H1 (cell line): ENCODE measurements around the gene IFTAP. TPM values are rescaled to one million over a fixed set of nuclear protein-coding genes. Genes with fewer than 3 reads are reported as not detected.

Source experiments
- ATF3 ChIP-seq: IDR thresholded peaks from 2 replicates; pipeline ENCODE4 v1.6.1; 2011; ENCODE audit warnings: low read depth, mild to moderate bottlenecking, low read length; ENCODE audit not compliant: insufficient read depth
- BRCA1 ChIP-seq: IDR thresholded peaks from 2 replicates; pipeline ENCODE4 v1.6.1; 2012; ENCODE audit warnings: low read depth, low read length, improper control_type of control experiment
- CHD1 ChIP-seq: IDR thresholded peaks from 2 replicates; pipeline ENCODE4 v1.6.1; 2012; ENCODE audit warnings: low read depth, low read length, improper control_type of control experiment
- GTF2F1 ChIP-seq: IDR thresholded peaks from 2 replicates; pipeline ENCODE4 v1.6.1; 2012; ENCODE audit warnings: low read depth, low read length, improper control_type of control experiment, borderline replicate concordance
- NRF1 ChIP-seq: IDR thresholded peaks from 2 replicates; pipeline ENCODE4 v1.6.1; 2011; ENCODE audit warnings: mild to moderate bottlenecking, low read depth, low read length, improper control_type of control experiment
- RFX5 ChIP-seq: IDR thresholded peaks from 2 replicates; pipeline ENCODE4 v1.6.1; 2011; ENCODE audit warnings: low read depth, low read length, improper control_type of control experiment, borderline replicate concordance
- RXRA ChIP-seq: IDR thresholded peaks from 2 replicates; pipeline ENCODE4 v1.6.1; 2011; ENCODE audit warnings: low read depth, mild to moderate bottlenecking, low read length, moderate library complexity; ENCODE audit not compliant: insufficient read depth
- TCF12 ChIP-seq: IDR thresholded peaks from 2 replicates; pipeline ENCODE4 v1.6.1; 2011; ENCODE audit warnings: low read depth, mild to moderate bottlenecking, low read length
- TEAD4 ChIP-seq: IDR thresholded peaks from 2 replicates; pipeline ENCODE4 v1.6.1; 2012; ENCODE audit warnings: low read depth, low read length, inconsistent platforms, mixed read lengths
- polyA plus RNA-seq, 7 experiments: library from polyadenylated mRNA; depleted of rRNA in 3 of 7; stranded (reverse) in 5 of 7; unstranded in 2 of 7; fragments of >200 nt in 5 of 7; fragments of 200-250 nt in 2 of 7; gene quantifications; 1 replicate in 5 of 7; 2 replicates in 1 of 7; 4 replicates in 1 of 7; pipeline versions ENCODE4 v1.2.1 to v1.2.3, GENCODE V29; 2011 to 2013; ENCODE audit warnings: missing spikeins in 2 of 7, mixed read lengths in 2 of 7
- total RNA-seq: library from RNA; stranded (reverse); fragmentation: NEBNext Ultra II Directional; extraction: Animal tissue kit (Norgen Biotek cat#: 25700); gene quantifications from 2 replicates; pipeline ENCODE4 v1.2.1, GENCODE V29; 2021

IFTAP gene
- total and polyA plus RNA-seq, 2 of the 8 experiments (the other 6 are each of a cell fraction or from before 2014, with no cell fraction given): 21.2 to 23.9 TPM

- TF ChIP-seq ATF3 (no peak), TCF12 (no peak), NRF1 (no peak), RFX5 (no peak), BRCA1 (no peak), RXRA (no peak), GTF2F1 (no peak), CHD1 (no peak), TEAD4 (no peak)
Observed at GRCh38 chr11:36615826-36616225, 21.5 kb downstream of the IFTAP start (continued).
